Endothelial cell of umbilical vein (primary cell): Measurements from ENCODE around the gene GRIFIN. TPM values are rescaled to one million over a fixed set of nuclear protein-coding genes. Genes with fewer than 3 reads are reported as not detected.

Experiments used
- BruUV-seq: library from RNA; stranded (reverse); fragments of 400-500 nt; replicated peaks from 2 replicates; lab custom pipeline; 2021; lab: Mats Ljungman, UMichigan
- CTCF ChIA-PET: fragments of 300-600, 350-600 bp; sonication (Branson Sonifier 250); formaldehyde crosslinking; loops from one replicate; lab custom pipeline; 2021; ENCODE audit warnings: antibody characterized with exemption, inconsistent platforms; lab: Charles Lee
- POLR2A ChIA-PET: fragments of 300-600, 350-600 bp; sonication (Branson Sonifier 250); formaldehyde crosslinking; loops from one replicate; lab custom pipeline; 2021; ENCODE audit warnings: antibody characterized with exemption, inconsistent platforms; lab: Charles Lee
- DNase-seq: peaks from one replicate; pipeline ENCODE4 v3.0.0-alpha.2; 2011; ENCODE audit warnings: low read depth, low spot score
- FAIRE-seq: peaks from 2 replicates; lab custom pipeline; 2011; peaks lifted over from hg19 to GRCh38; lab: Jason Lieb, UNC
- H2AFZ ChIP-seq: 2 replicates; pipeline ENCODE4 v1.6.0; 2012; ENCODE audit warnings: low read depth, low read length, control low read depth, inconsistent platforms
- H3K27ac ChIP-seq: 2 replicates; pipeline ENCODE4 v1.5.1; 2011; ENCODE audit warnings: low read depth, mild to moderate bottlenecking, control low read depth, low read length, moderate library complexity; ENCODE audit not compliant: insufficient read depth
- H3K27me3 ChIP-seq, 2 experiments: 2 replicates each; pipeline versions ENCODE4 v1.6.0 to v1.6.1; 2011; ENCODE audit warnings: low read length in 2 of 2, mixed read lengths in 1 of 2; ENCODE audit not compliant: control insufficient read depth in 2 of 2, insufficient read depth in 2 of 2
- H3K36me3 ChIP-seq, 2 experiments: 2 replicates in 1 of 2; 3 replicates in 1 of 2; pipeline ENCODE4 v1.5.1; 2011; ENCODE audit warnings: low read length in 2 of 2, mild to moderate bottlenecking in 1 of 2, moderate library complexity in 1 of 2; ENCODE audit not compliant: control insufficient read depth in 2 of 2, insufficient read depth in 2 of 2; ENCODE audit errors: extremely low read depth in 1 of 2
- H3K4me1 ChIP-seq: 3 replicates; pipeline ENCODE4 v1.5.1; 2011; ENCODE audit warnings: mild to moderate bottlenecking, low read length; ENCODE audit not compliant: control insufficient read depth, insufficient read depth; ENCODE audit errors: extremely low read depth
- H3K4me2 ChIP-seq: 2 replicates; pipeline ENCODE4 v1.6.1; 2011; ENCODE audit warnings: low read length, control low read depth, mixed read lengths; ENCODE audit not compliant: insufficient read depth
- H3K4me3 ChIP-seq, 3 experiments: fragments of 200-600 bp in 1 of 3; sonication (generic), shearing (Covaris generic) in 1 of 3; replicated peaks in 1 of 3; 2 replicates each; pipeline ENCODE4 v1.5.1; 2011 to 2016; ENCODE audit warnings: control low read depth in 3 of 3, low read length in 3 of 3, mild to moderate bottlenecking in 2 of 3, inconsistent platforms in 1 of 3, low read depth in 1 of 3, moderate library complexity in 1 of 3; ENCODE audit not compliant: insufficient read depth in 1 of 3
- H3K79me2 ChIP-seq: 2 replicates; pipeline ENCODE4 v1.6.0; 2012; ENCODE audit warnings: low read length, inconsistent platforms; ENCODE audit not compliant: control insufficient read depth, insufficient read depth
- H3K9ac ChIP-seq: replicated peaks from 2 replicates; pipeline ENCODE3; 2011; ENCODE audit warnings: low read length, control low read depth; ENCODE audit not compliant: insufficient read depth; ENCODE audit errors: extremely low read depth
- H3K9me1 ChIP-seq: replicated peaks from 3 replicates; pipeline ENCODE4 v1.6.0; 2011; ENCODE audit warnings: mild to moderate bottlenecking, low read length; ENCODE audit not compliant: control insufficient read depth, insufficient read depth; ENCODE audit errors: extremely low read depth
- H3K9me3 ChIP-seq: replicated peaks from 2 replicates; pipeline ENCODE4 v1.5.1; 2012; ENCODE audit warnings: low read length, inconsistent platforms; ENCODE audit not compliant: control insufficient read depth, insufficient read depth
- H4K20me1 ChIP-seq: replicated peaks from 2 replicates; pipeline ENCODE3; 2011; ENCODE audit warnings: mild to moderate bottlenecking, low read length; ENCODE audit not compliant: control insufficient read depth, insufficient read depth; ENCODE audit errors: extremely low read depth
- EZH2 ChIP-seq: IDR thresholded peaks from 2 replicates; pipeline ENCODE4 v1.6.1; 2012; ENCODE audit warnings: borderline replicate concordance, low read depth, mild to moderate bottlenecking, moderate library complexity, low read length, inconsistent platforms; ENCODE audit not compliant: severe bottlenecking
- FOS ChIP-seq: IDR thresholded peaks from 2 replicates; pipeline ENCODE4 v1.6.1; 2011; ENCODE audit warnings: mild to moderate bottlenecking, low read length, moderate library complexity, borderline replicate concordance; ENCODE audit not compliant: insufficient read depth
- GATA2 ChIP-seq: IDR thresholded peaks from 2 replicates; pipeline ENCODE4 v1.7.0; 2011; ENCODE audit warnings: low read depth, mild to moderate bottlenecking, moderate library complexity, mixed read lengths, low read length; ENCODE audit not compliant: insufficient read length, insufficient read depth
- JUN ChIP-seq: IDR thresholded peaks from 2 replicates; pipeline ENCODE4 v1.6.1; 2011; ENCODE audit warnings: borderline replicate concordance, low read depth; ENCODE audit not compliant: insufficient read length, insufficient read depth
- MYC ChIP-seq: IDR thresholded peaks from one replicate; pipeline ENCODE4 v1.6.1; 2011; ENCODE audit warnings: mild to moderate bottlenecking, low read depth, low read length
- POLR2A ChIP-seq: IDR thresholded peaks from 2 replicates; pipeline ENCODE4 v1.6.1; 2012; ENCODE audit warnings: low read depth, mild to moderate bottlenecking, control low read depth, low read length
- POLR2AphosphoS5 ChIP-seq: IDR thresholded peaks from 2 replicates; pipeline ENCODE4 v1.6.1; 2012; ENCODE audit warnings: low read depth, mild to moderate bottlenecking, control low read depth, low read length, moderate library complexity; ENCODE audit not compliant: insufficient read depth
- dilution Hi-C: fragments of 300-500 bp; cut with MboI; formaldehyde crosslinking; loops from one replicate; pipeline ENCODE4 v1.15.0; 2019; ENCODE audit warnings: low sequenced_read_pairs; ENCODE audit not compliant: extremely low pct_ligation_motif_present
- intact Hi-C: fragments of 100-400 bp; cut with micrococcal nuclease; formaldehyde crosslinking; loops from one replicate; pipeline ENCODE4 v1.10.0; 2022
- polyA plus RNA-seq, 4 experiments: library from polyadenylated mRNA; depleted of rRNA in 3 of 4; stranded (reverse) in 3 of 4; unstranded in 1 of 4; fragments of >200 nt; gene quantifications; 2 replicates each; pipeline versions ENCODE4 v1.2.1 to v1.2.3, GENCODE V29; 2011 to 2012; ENCODE audit warnings: missing spikeins in 1 of 4
- total RNA-seq: library from RNA; stranded (reverse); gene quantifications from 2 replicates; pipeline ENCODE4 v1.2.3, GENCODE V29; 2021
- TF ChIP-seq, protein P1 (sequence below): IDR thresholded peaks from 2 replicates; pipeline ENCODE4 v1.6.1; 2011; ENCODE audit not compliant: insufficient read depth, insufficient read length
- TF ChIP-seq, protein P2 (sequence below), 2 donors: IDR thresholded peaks; 1 replicate in 1 of 2; 2 replicates in 1 of 2; pipeline ENCODE4 v1.5.1; 2011; ENCODE audit warnings: low read length in 2 of 2, mild to moderate bottlenecking in 2 of 2, moderate library complexity in 2 of 2, control low read depth in 1 of 2, inconsistent platforms in 1 of 2, low read depth in 1 of 2; ENCODE audit not compliant: insufficient read depth in 1 of 2; ENCODE audit errors: extremely low read depth in 1 of 2

The GRIFIN gene
- total and polyA plus RNA-seq, 2 donors (not counting 3 experiments of a cell fraction or from before 2014, with no cell fraction given): not detected

DNA sequence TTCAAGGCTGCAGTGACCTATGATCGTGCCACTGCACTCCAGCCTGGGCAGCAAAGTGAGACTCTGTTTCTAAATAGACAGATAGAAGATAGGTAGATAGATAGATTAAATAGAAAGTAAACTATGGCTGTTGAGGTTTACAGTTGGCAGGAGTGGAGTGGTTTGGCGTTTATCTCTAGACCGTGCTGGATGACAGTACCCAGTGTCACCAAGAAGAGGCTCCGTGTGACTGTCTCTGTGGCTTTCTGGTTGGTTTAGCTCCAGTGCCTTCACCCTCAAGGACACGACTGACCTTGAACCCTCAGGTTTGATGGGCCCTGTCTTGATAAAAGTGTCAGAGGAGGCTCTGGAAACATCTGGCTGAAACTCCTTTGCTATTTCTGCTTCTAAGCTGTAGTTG is 41.1 kb downstream of the GRIFIN start:
- Histone ChIP-seq H3K9me1 (no peaks in the 10 kb centered on the region), H3K36me3 (peaks cover 0 to 7% of the 10 kb centered on the region in 2 experiments), H3K27ac (no peak overlapping the region), H3K4me2 (no peak overlapping the region), H3K79me2 (no peaks in the 10 kb centered on the region), H2AFZ (no peak overlapping the region), H3K27me3 (no peaks in the 10 kb centered on the region), H4K20me1 (no peaks in the 10 kb centered on the region), H3K9me3 (no peaks in the 10 kb centered on the region), H3K4me1 (no peaks in the 10 kb centered on the region), H3K9ac (no peak overlapping the region), H3K4me3 (no peak overlapping the region)
- no peak for TF ChIP-seq JUN
- no peak for TF ChIP-seq POLR2AphosphoS5
- TF ChIP-seq, protein P1, sequence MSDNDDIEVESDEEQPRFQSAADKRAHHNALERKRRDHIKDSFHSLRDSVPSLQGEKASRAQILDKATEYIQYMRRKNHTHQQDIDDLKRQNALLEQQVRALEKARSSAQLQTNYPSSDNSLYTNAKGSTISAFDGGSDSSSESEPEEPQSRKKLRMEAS: no peak
- TF ChIP-seq GATA2: no peak
- no peak for TF ChIP-seq MYC
- no peak for TF ChIP-seq FOS
- TF ChIP-seq EZH2: no peak
- TF ChIP-seq, protein P2, sequence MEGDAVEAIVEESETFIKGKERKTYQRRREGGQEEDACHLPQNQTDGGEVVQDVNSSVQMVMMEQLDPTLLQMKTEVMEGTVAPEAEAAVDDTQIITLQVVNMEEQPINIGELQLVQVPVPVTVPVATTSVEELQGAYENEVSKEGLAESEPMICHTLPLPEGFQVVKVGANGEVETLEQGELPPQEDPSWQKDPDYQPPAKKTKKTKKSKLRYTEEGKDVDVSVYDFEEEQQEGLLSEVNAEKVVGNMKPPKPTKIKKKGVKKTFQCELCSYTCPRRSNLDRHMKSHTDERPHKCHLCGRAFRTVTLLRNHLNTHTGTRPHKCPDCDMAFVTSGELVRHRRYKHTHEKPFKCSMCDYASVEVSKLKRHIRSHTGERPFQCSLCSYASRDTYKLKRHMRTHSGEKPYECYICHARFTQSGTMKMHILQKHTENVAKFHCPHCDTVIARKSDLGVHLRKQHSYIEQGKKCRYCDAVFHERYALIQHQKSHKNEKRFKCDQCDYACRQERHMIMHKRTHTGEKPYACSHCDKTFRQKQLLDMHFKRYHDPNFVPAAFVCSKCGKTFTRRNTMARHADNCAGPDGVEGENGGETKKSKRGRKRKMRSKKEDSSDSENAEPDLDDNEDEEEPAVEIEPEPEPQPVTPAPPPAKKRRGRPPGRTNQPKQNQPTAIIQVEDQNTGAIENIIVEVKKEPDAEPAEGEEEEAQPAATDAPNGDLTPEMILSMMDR (IDR thresholded peaks at IDR 0.05; ENCODE audit: extremely low read depth in 1 of 2, insufficient read depth in 1 of 2, low read depth in 1 of 2, low read length in 2 of 2): no peak
- no peak for TF ChIP-seq POLR2A
- FAIRE-seq (no peak), DNase-seq (no peak)
- ChIA-PET POLR2A (no interaction called here), CTCF (no interaction called here)
- dilution Hi-C loops: no loop called here
- intact Hi-C loops: loop anchor here (10.0 kb wide), 1 partner anchor 860 kb away; the partner anchor contains the start of gene PSMG3
- no TSS peak for BruUV-seq
